Measurements from ENCODE around the gene DDX39A.

- TF ChIP-seq POLR2A (IDR thresholded peaks at IDR 0.05) (no peak), CTCF (IDR thresholded peaks at IDR 0.05) (no peak)
Observed at GRCh38 chr19:14390548-14390947, 28.6 kb downstream of the DDX39A start.
